ENCODE measurements around the gene HS6ST1. TPM values are rescaled to one million over a fixed set of nuclear protein-coding genes. Genes with fewer than 3 reads are reported as not detected.

The HS6ST1 gene
- polyA plus RNA-seq, 4 donors, result 80.9 to 114 (median 96.5) TPM

Other genes starting within 250 kb of the HS6ST1 start
- 10 to 100 TPM; 34.5 to 42.8 (median 36.5) TPM for gene UGGT1, start 227.7 kb downstream of the HS6ST1 start, polyA plus RNA-seq (ENCODE audit: insufficient read length in 4 of 4)